Measurements from ENCODE around the gene CKB.
A peak's percentile ranks its signal among the peaks of the same experiment; 100 is the strongest.

Gene CKB

DNA sequence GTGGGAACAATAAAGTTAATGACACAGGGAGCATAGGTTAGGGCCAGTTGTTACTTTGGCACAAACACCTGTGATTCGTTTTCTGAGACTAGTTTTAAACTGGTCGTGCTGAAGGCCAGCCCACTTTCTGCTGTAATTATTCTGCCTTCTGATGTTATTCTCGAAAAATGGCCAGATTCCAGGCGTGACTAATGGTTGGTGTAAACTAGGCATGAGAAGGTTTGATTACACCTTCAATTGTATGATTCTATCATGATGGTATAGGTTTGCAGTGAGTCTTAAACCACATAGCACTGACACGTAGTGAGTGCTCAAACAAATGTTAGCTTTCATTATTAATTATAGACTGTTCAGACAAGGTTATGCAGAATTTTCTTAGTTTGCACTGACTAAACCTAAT is 39.0 kb downstream of the CKB start:
- DNase-seq: no peak

DNA sequence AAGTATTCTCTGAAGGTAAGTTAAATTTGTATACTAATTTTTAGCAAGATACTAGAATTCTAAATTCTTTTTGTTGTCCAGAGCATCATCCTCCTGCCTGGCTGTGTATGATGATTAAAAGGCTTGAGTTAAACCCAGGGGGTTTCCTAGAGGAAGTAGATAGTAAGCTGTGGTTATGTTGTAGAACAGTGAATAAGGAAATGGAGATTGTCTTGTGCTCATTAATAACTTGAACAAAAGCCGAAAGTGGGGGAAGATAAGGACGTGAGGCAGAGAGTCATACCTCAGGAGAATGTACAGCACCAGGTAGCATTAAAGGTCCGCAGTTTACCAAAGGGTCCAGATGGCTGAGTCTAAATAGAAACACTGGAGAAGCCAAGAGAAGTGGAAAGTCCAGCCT is 42.0 kb downstream of the CKB start:
- DNase-seq: peak; percentile 36

- no peak for DNase-seq
Observed at GRCh38 chr14:103476631-103477030, 46.0 kb downstream of the CKB start.

DNA sequence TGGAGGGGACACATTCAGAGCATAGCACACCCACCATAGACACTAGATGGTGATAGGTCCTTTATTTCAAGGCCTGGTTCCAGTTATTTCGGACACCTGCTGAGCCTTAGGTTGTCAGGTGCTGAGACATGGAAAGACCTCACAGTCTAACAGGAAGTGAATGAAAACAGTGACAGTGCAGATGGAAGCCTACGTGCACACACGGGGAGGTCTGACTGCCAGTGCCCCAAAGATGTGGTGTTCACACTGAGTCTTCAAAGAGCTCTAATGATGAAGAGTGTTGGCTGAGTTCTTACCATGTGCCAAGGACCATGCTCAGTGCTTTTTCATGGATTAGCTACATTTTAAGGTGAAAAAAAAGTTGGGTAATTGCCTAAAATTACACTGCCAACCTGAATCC is 46.6 kb downstream of the CKB start:
- DNase-seq: no peak

DNA sequence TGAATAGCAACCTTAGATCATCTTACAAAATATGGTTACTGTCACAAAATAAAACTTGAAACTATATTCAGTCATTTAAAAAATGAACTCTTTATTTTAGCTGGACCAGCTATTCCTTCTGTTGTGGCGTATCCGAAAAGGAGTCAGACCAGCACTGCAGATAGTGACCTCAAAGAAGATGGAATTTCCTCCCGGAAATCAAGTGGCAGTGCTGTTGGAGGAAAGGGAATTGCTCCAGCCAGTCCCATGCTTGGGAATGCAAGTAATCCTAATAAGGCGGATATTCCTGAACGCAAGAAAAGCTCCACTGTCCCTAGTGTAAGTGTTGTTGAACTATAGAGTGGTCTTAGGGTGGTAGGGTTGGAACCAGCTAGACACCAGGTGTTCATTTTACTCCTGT is 47.7 kb downstream of the CKB start:
- no peak for DNase-seq

DNA sequence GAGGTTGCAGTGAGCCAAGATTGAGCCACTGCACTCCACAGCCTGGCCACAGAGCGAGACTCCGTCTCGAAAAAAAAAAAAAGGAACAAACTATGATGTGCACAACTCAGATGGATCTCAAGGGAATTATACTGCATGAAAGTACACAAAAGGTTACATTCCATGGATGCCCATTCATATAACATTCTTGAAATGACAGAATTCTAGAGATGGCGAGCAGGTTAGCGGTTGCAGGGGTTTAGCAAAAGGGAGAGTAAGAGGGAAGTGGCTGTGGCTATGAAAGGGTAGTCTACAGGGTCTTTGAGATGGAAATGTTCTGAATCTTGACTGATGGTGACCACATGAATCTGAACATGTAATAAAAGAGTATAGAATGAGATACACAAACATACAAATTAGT is 49.7 kb downstream of the CKB start:
- peak; percentile 7 for DNase-seq

Measured in activated CD4-positive, alpha-beta T cell treated with anti-CD3 and anti-CD28 coated beads, Interleukin-10, Interleukin-2, amounts not matched to agents 100 ng/mL and 50 ng/mL, durations not matched to agents 16 hours and 8 hours (primary cell).